Measurements from ENCODE around the gene KDM3A. TPM values are rescaled to one million over a fixed set of nuclear protein-coding genes. Genes with fewer than 3 reads are reported as not detected.

The KDM3A gene
- total RNA-seq, 6 experiments from 2014 or later, result 17.6 to 25.1 (median 21.3) TPM

DNA sequence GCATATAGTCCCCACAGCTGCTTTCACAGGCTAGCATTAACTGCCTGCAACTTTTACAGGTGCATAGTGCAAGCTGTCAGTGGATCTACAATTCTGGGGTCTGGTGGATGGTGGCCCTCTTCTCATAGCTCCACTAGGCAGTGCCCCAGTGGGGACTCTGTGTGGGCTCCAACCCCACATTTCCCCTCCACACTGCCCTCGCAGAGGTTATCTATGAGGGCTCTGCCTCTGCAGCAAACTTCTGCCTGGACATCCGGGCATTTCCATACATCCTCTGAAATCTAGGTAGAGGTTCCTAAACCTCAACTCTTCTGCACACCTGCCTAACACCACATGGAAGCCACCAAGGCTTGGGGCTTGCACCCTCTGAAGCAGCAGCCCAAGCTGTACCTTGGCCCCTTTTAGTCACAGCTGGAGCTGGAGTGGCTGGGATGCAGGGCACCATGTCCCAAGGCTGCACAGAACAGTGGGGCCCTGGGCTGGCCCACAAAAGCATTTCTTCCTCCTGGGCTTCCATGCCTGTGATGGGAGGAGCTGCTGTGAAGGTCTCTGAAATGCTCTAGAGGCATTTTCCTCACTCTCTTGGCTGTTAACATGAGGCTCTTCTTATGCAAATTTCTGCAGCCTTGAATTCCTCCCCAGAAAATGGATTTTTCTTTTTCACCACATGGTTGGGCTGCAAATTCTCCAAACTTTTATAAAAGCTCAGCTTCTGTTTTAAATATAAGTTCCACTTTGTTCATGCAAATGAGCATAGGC, 59.3 kb downstream of the KDM3A start:
- Mint-ChIP-seq H3K9me3 (peaks cover 21% of the 10 kb centered on the region), H3K36me3 (ENCODE audit: low read depth) (peaks cover 72% of the 10 kb centered on the region), H3K4me1 (ENCODE audit: low read depth) (peaks cover 6% of the 10 kb centered on the region; the same call in 1 of the 2 replicates), H3K27me3 (ENCODE audit: insufficient read depth) (peaks cover 3% of the 10 kb centered on the region; the same call in 1 of the 2 replicates), H3K4me3 (no peak overlapping the region), H3K27ac (no peak overlapping the region)
- TF ChIP-seq, protein P1, sequence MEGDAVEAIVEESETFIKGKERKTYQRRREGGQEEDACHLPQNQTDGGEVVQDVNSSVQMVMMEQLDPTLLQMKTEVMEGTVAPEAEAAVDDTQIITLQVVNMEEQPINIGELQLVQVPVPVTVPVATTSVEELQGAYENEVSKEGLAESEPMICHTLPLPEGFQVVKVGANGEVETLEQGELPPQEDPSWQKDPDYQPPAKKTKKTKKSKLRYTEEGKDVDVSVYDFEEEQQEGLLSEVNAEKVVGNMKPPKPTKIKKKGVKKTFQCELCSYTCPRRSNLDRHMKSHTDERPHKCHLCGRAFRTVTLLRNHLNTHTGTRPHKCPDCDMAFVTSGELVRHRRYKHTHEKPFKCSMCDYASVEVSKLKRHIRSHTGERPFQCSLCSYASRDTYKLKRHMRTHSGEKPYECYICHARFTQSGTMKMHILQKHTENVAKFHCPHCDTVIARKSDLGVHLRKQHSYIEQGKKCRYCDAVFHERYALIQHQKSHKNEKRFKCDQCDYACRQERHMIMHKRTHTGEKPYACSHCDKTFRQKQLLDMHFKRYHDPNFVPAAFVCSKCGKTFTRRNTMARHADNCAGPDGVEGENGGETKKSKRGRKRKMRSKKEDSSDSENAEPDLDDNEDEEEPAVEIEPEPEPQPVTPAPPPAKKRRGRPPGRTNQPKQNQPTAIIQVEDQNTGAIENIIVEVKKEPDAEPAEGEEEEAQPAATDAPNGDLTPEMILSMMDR (IDR thresholded peaks at IDR 0.05), result no peak
- DNase-seq, result no peak

DNA sequence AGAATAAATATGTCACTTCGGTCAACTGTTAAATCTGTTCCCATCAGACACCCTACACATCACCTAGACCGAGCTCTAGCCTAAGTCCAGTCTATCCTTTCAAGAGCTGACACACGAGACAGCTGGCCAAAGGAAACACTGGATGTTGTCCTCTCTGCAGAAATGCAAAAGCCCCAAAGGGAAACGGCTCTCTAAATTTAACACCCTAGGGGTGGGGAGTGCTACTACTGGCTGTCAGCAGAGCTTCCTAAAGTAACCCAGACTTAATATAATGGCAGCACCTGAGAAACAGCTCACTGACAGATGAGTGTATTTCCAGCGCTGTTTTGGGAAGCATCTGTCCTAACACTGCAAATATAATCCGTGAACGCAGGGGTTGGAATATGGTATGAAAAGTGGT, 66.4 kb downstream of the KDM3A start:
- no peak overlapping the region for H3K27ac Mint-ChIP-seq
- peaks cover 9% of the 10 kb centered on the region; the same call in 1 of the 2 replicates for H3K4me1 Mint-ChIP-seq (ENCODE audit: low read depth)
- no peak overlapping the region for H3K4me3 Mint-ChIP-seq
- no peaks in the 10 kb centered on the region; the same call in 1 of the 2 replicates for H3K27me3 Mint-ChIP-seq (ENCODE audit: insufficient read depth)
- TF ChIP-seq, protein P1 (IDR thresholded peaks at IDR 0.05), result no peak
- no peaks in the 10 kb centered on the region for H3K9me3 Mint-ChIP-seq
- peaks cover 44% of the 10 kb centered on the region for H3K36me3 Mint-ChIP-seq (ENCODE audit: low read depth)
- no peak for DNase-seq

DNA sequence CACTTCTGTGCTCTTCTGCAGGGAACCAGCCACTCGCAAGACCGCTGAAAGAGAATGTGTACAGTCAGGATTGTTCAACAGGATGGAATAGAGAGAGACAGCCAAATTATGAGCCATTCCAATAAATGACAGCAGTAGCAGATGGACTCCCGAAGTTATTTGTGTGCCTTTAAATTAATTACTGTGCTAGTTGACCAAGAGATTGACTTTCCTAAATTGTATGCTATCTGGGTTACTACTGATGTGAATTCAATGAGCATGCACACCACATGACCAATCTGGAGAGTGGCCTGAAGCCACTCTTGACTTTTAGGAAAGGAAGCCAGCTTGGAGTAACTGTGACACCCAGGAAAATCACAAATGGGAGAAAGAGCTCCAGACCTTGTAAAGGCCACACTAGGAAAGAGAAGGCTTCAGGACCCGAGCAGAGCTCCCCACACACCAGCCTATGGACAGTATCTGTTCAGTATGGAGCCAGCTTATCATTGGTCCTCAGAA, 69.3 kb downstream of the KDM3A start:
- H3K27me3 Mint-ChIP-seq (ENCODE audit: insufficient read depth), result no peaks in the 10 kb centered on the region; the same call in 1 of the 2 replicates
- H3K9me3 Mint-ChIP-seq, result no peaks in the 10 kb centered on the region
- TF ChIP-seq, protein P1 (IDR thresholded peaks at IDR 0.05), result no peak
- H3K27ac Mint-ChIP-seq, result no peak overlapping the region; the same call in 1 of the 2 replicates
- no peak for DNase-seq
- peaks cover 27% of the 10 kb centered on the region for H3K36me3 Mint-ChIP-seq (ENCODE audit: low read depth)
- H3K4me1 Mint-ChIP-seq (ENCODE audit: low read depth), result peaks cover 9% of the 10 kb centered on the region; the same call in 1 of the 2 replicates
- H3K4me3 Mint-ChIP-seq, result no peak overlapping the region

DNA sequence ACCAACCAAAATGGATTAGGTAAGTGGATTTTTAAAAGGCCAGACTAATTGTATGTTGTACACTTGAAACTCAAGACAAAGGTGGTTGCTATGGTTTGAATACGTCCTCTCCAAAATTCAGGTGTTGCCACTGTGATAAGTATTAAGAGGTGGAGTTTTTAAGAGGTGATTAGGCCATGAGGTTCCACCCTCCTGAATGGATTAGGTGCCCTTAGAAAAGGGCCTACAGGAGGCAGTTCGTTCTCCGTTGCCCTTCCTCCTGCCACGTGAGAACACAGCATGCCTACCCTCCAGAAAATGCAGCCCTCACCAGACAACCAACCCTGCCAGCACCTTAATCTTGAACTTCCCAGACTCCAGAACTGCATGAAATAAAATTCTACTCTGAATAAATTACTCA, 70.9 kb downstream of the KDM3A start:
- Mint-ChIP-seq H3K27me3 (ENCODE audit: insufficient read depth) (no peaks in the 10 kb centered on the region; the same call in 1 of the 2 replicates), H3K9me3 (no peaks in the 10 kb centered on the region), H3K36me3 (ENCODE audit: low read depth) (peaks cover 25% of the 10 kb centered on the region), H3K27ac (no peak overlapping the region), H3K4me1 (ENCODE audit: low read depth) (peaks cover 9% of the 10 kb centered on the region; the same call in 1 of the 2 replicates), H3K4me3 (no peak overlapping the region)
- TF ChIP-seq, protein P1 (IDR thresholded peaks at IDR 0.05), result no peak
- no peak for DNase-seq

DNA sequence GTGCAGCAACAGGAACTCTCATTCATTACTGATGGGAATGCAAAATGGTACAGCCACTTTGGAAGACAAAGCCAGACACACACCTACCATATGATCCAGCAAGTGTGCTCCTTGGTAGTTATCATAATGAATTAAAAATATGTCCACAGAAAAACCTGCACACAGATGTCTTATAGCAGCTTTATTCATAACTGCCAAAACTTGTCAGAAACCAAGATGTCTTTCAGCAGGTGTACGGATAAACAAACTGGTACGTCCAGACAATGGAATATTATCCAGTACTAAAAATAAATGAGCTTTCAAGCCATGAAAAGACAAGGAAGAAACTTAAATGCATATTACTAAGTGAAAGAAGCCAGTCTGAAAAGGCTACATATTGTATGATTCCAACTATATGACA, 71.7 kb downstream of the KDM3A start:
- no peaks in the 10 kb centered on the region for H3K27me3 Mint-ChIP-seq (ENCODE audit: insufficient read depth)
- DNase-seq, result no peak

More for the DNA sequence above, 71.7 kb downstream of the KDM3A start:
- Mint-ChIP-seq H3K4me1 (ENCODE audit: low read depth) (peaks cover 9% of the 10 kb centered on the region; the same call in 1 of the 2 replicates), H3K36me3 (ENCODE audit: low read depth) (peaks cover 20% of the 10 kb centered on the region), H3K27ac (no peak overlapping the region), H3K9me3 (no peaks in the 10 kb centered on the region), H3K4me3 (no peak overlapping the region)
- TF ChIP-seq, protein P1 (IDR thresholded peaks at IDR 0.05), result no peak

All from HFFc6 (cell line).